GM12864 (cell line): ENCODE data around the gene ABCB9.
"Not testable (repeated sequence)": the region's sequence is repeated elsewhere in the genome, so short reads cannot be mapped to it uniquely, and the experiment has no call there.

ENCODE experiments used
- DNase-seq: peaks from one replicate; pipeline ENCODE4 v3.0.0-alpha.2; 2011; ENCODE audit warnings: low read depth
- H3K4me3 ChIP-seq: 2 replicates; pipeline ENCODE4 v1.5.1; 2011; ENCODE audit warnings: mild to moderate bottlenecking, low read depth, low read length, control low read depth
- CTCF ChIP-seq: IDR thresholded peaks from 2 replicates; pipeline ENCODE4 v1.5.1; 2011; ENCODE audit warnings: low read depth, mild to moderate bottlenecking, moderate library complexity, low read length, control low read depth, inconsistent platforms; ENCODE audit errors: missing control alignments

ABCB9 gene

GRCh38 chr12:122965851-122966742 lies at the start of gene ABCB9:
Gene ABCB9 (minus strand): TSS chr12:122966463. CDS start chr12:122960235, 6,228 bp downstream.
- DNase-seq = peak; percentile 62
- TF ChIP-seq CTCF = no peak
- peak within 1 kb of the TSS; percentile 50 for H3K4me3 ChIP-seq

- not testable (repeated sequence) for H3K4me3 ChIP-seq, DNase-seq
These were observed 48.2 kb upstream of the ABCB9 start for GRCh38 chr12:123014473-123014872.

GRCh38 chr12:123013185-123014095 lies 47.2 kb upstream of the ABCB9 start:
- no peak overlapping the region for H3K4me3 ChIP-seq
- no peak for DNase-seq
- TF ChIP-seq CTCF = no peak

GRCh38 chr12:123011701-123012100 lies 45.4 kb upstream of the ABCB9 start:
- DNase-seq = no peak
- no peak for TF ChIP-seq CTCF
- no peak overlapping the region for H3K4me3 ChIP-seq

GRCh38 chr12:123010681-123011080 lies 44.4 kb upstream of the ABCB9 start:
- no peak overlapping the region for H3K4me3 ChIP-seq
- TF ChIP-seq CTCF = no peak
- no peak for DNase-seq

GRCh38 chr12:123010110-123010509 lies 43.8 kb upstream of the ABCB9 start:
- no peak overlapping the region for H3K4me3 ChIP-seq
- TF ChIP-seq CTCF = no peak
- no peak for DNase-seq

- DNase-seq = no peak
- H3K4me3 ChIP-seq = no peak overlapping the region
- TF ChIP-seq CTCF = no peak
These were observed 40.7 kb upstream of the ABCB9 start for GRCh38 chr12:123006977-123007376.
